Stomach (tissue), 9 donors: ENCODE results near the gene CAPZB. TPM values are rescaled to one million over a fixed set of nuclear protein-coding genes. Genes with fewer than 3 reads are reported as not detected.

ENCODE experiments used
- DNase-seq, 2 donors: peaks; one replicate each; pipeline versions ENCODE4 v3.0.0 to v3.0.0-alpha.2; 2013 to 2019
- H3K27ac ChIP-seq, 5 donors: fragments of 200-600 bp in 4 of 5; sonication (generic) in 4 of 5; one replicate each; pipeline ENCODE4 v1.5.1; 2013 to 2019; ENCODE audit warnings: mild to moderate bottlenecking in 1 of 5, moderate library complexity in 1 of 5
- H3K27me3 ChIP-seq, 3 donors: fragments of 200-600 bp; sonication (generic); one replicate each; pipeline ENCODE4 v1.5.1; 2017 to 2019; ENCODE audit warnings: mixed run types in 1 of 3
- H3K36me3 ChIP-seq, 4 donors: fragments of 200-600 bp; sonication (generic); 1 replicate in 3 of 4; 2 replicates in 1 of 4; pipeline ENCODE4 v1.5.1; 2016 to 2019
- H3K4me1 ChIP-seq, 4 donors: fragments of 200-600 bp; sonication (generic); one replicate each; pipeline ENCODE4 v1.5.1; 2016 to 2019
- H3K4me3 ChIP-seq, 4 donors: fragments of 200-600 bp; sonication (generic) in 3 of 4; one replicate each; pipeline ENCODE4 v1.5.1; 2016 to 2019; ENCODE audit warnings: mild to moderate bottlenecking in 1 of 4
- H3K9me3 ChIP-seq, 4 donors: fragments of 200-600 bp; sonication (generic); one replicate each; pipeline ENCODE4 v1.5.1; 2016 to 2019
- CTCF ChIP-seq, 7 experiments: fragments of 450-650 bp in 4 of 7; fragments of 200-600 bp in 3 of 7; sonication (generic) in 3 of 7; IDR thresholded peaks; one replicate each; pipeline ENCODE4 v1.5.1; 2016 to 2019; ENCODE audit warnings: antibody characterized with exemption in 7 of 7, control low read depth in 2 of 7, mild to moderate bottlenecking in 1 of 7
- EP300 ChIP-seq: sonication (generic); formaldehyde crosslinking; IDR thresholded peaks from one replicate; pipeline ENCODE4 v1.6.1; 2017; ENCODE audit warnings: antibody characterized with exemption
- POLR2A ChIP-seq, 4 donors: fragments of 450-650 bp; IDR thresholded peaks; one replicate each; pipeline ENCODE4 v1.6.1; 2016; ENCODE audit warnings: antibody characterized with exemption in 4 of 4, control low read depth in 2 of 4, mild to moderate bottlenecking in 1 of 4, moderate library complexity in 1 of 4
- POLR2AphosphoS5 ChIP-seq, 3 donors: sonication (generic); formaldehyde crosslinking; IDR thresholded peaks; one replicate each; pipeline ENCODE4 v1.6.1; 2016; ENCODE audit warnings: antibody characterized with exemption in 3 of 3
- WGBS, 5 donors: extraction: QIAGEN DNeasy Blood & Tissue Kit in 3 of 5; methylation state at CpG; one replicate each; pipeline versions ENCODE4 v1.1.5 to v1.1.7; 2013 to 2018; 5-methylcytosine and 5-hydroxymethylcytosine counted together
- intact Hi-C: fragments of 100-400 bp; cut with DNase I; formaldehyde crosslinking; loops from one replicate; pipeline ENCODE4 v1.15.1; 2023; ENCODE audit warnings: low total_unique reads
- polyA plus RNA-seq, 3 donors: library from polyadenylated mRNA; stranded (reverse); fragments of 200-250 nt; gene quantifications; one replicate each; pipeline ENCODE4 v1.2.3, GENCODE V29; 2013
- total RNA-seq, 5 donors: library from RNA; depleted of rRNA; stranded (reverse); fragments of >200 nt; gene quantifications; one replicate each; pipeline versions ENCODE4 v1.1.0 to v1.2.3, GENCODE V29; 2014 to 2016
- donor health status: healthy with polysubstance abuse.
- donor health status: Bipolar disorder and iron deficiency.
- donor health status: healthy.

Gene CAPZB
- total and polyA plus RNA-seq, 8 donors, result 84.9 to 345 (median 155) TPM

GRCh38 chr1:19469004-19469403 lies 16.3 kb downstream of the CAPZB start:
- TF ChIP-seq EP300, result no peak
- no peak for TF ChIP-seq POLR2A (IDR thresholded peaks at IDR 0.05)
- TF ChIP-seq CTCF (IDR thresholded peaks at IDR 0.05), result no peak
- no peak for TF ChIP-seq POLR2AphosphoS5 (IDR thresholded peaks at IDR 0.05)
- peaks cover 77 to 98% (median 91%) of the 10 kb centered on the region in 4 donors for H3K4me1 ChIP-seq
- 64 to 81% (median 75%) methylated on average over 7 of the region's 7 CpGs for WGBS, 5 donors

GRCh38 chr1:19468397-19468956 lies 16.9 kb downstream of the CAPZB start:
- peak overlapping the region; percentile 73 to 85 (median 78) for H3K27ac ChIP-seq
- no peaks in the 10 kb centered on the region for H3K27me3 ChIP-seq
- intact Hi-C loops, result no loop called here
- DNase-seq, result peak; percentile 75 to 89
- H3K9me3 ChIP-seq, result no peaks in the 10 kb centered on the region
- peaks cover 73 to 99% (median 92%) of the 10 kb centered on the region in 4 donors for H3K4me1 ChIP-seq
- WGBS, 5 donors, result 42 to 62% (median 47%) methylated on average over 15 of the region's 15 CpGs
- TF ChIP-seq CTCF (IDR thresholded peaks at IDR 0.05) (no peak), EP300 (no peak), POLR2AphosphoS5 (IDR thresholded peaks at IDR 0.05) (peak in 2 of 3 donors; percentile 22 to 38), POLR2A (IDR thresholded peaks at IDR 0.05) (no peak)
- peak overlapping the region in 1 of 4 donors; percentile 25 for H3K4me3 ChIP-seq
- peaks cover 0 to 20% (median 5%) of the 10 kb centered on the region in 4 donors for H3K36me3 ChIP-seq

More at GRCh38 chr1:19469004-19469403, 16.3 kb downstream of the CAPZB start:
- H3K4me3 ChIP-seq, result peak overlapping the region in 1 of 4 donors; percentile 25
- no peaks in the 10 kb centered on the region for H3K9me3 ChIP-seq
- intact Hi-C loops, result no loop called here
- no peaks in the 10 kb centered on the region for H3K27me3 ChIP-seq
- DNase-seq, result no peak
- H3K36me3 ChIP-seq, result peaks cover 0 to 22% (median 8%) of the 10 kb centered on the region in 4 donors
- H3K27ac ChIP-seq, result peak overlapping the region; percentile 73 to 85 (median 78)

- H3K4me3 ChIP-seq, result peak overlapping the region in 1 of 4 donors; percentile 25
- TF ChIP-seq EP300, result no peak
- TF ChIP-seq CTCF (IDR thresholded peaks at IDR 0.05), result no peak
- no peak for TF ChIP-seq POLR2AphosphoS5 (IDR thresholded peaks at IDR 0.05)
- TF ChIP-seq POLR2A (IDR thresholded peaks at IDR 0.05), result no peak
- no peak for DNase-seq
- peaks cover 76 to 99% (median 91%) of the 10 kb centered on the region in 4 donors for H3K4me1 ChIP-seq
- peaks cover 0 to 12% (median 0%) of the 10 kb centered on the region in 4 donors for H3K36me3 ChIP-seq
- H3K27me3 ChIP-seq, result no peaks in the 10 kb centered on the region
- 63 to 75% (median 66%) methylated on average over 14 of the region's 14 CpGs for WGBS, 5 donors
- intact Hi-C loops, result no loop called here
- H3K27ac ChIP-seq, result peak overlapping the region; percentile 70 to 85 (median 78)
- no peaks in the 10 kb centered on the region for H3K9me3 ChIP-seq
Observed at GRCh38 chr1:19467199-19468187, 17.8 kb downstream of the CAPZB start.

GRCh38 chr1:19466112-19466561 lies 19.2 kb downstream of the CAPZB start:
- Histone ChIP-seq H3K4me3 (no peak overlapping the region), H3K36me3 (peaks cover 0 to 7% (median 0%) of the 10 kb centered on the region in 4 donors), H3K27ac (peak overlapping the region; percentile 33 to 85 (median 78)), H3K9me3 (no peaks in the 10 kb centered on the region), H3K4me1 (peaks cover 75 to 98% (median 90%) of the 10 kb centered on the region in 4 donors), H3K27me3 (no peaks in the 10 kb centered on the region)
- peak in 1 of 3 donors; percentile 10 for TF ChIP-seq POLR2AphosphoS5 (IDR thresholded peaks at IDR 0.05)
- TF ChIP-seq POLR2A (IDR thresholded peaks at IDR 0.05), result no peak
- TF ChIP-seq CTCF (IDR thresholded peaks at IDR 0.05), result no peak
- TF ChIP-seq EP300, result peak; percentile 15
- intact Hi-C loops, result no loop called here
- no peak for DNase-seq
- WGBS, 5 donors, result 61 to 69% (median 63%) methylated on average over 9 of the region's 9 CpGs
